Gastrocnemius medialis (tissue), 4 donors: ENCODE measurements around the gene CCDC27.

Experiments used
- CTCF ChIP-seq, 5 experiments: fragments of 450-650 bp in 3 of 5; fragments of 200-600 bp in 2 of 5; sonication (generic) in 2 of 5; IDR thresholded peaks in 4 of 5; conservative IDR thresholded peaks in 1 of 5; 1 replicate in 4 of 5; 2 replicates in 1 of 5; pipeline ENCODE4 v1.5.1; 2016 to 2019; ENCODE audit warnings: antibody characterized with exemption in 5 of 5, mild to moderate bottlenecking in 3 of 5, moderate library complexity in 3 of 5
- POLR2A ChIP-seq, 2 donors: fragments of 450-650 bp; IDR thresholded peaks; one replicate each; pipeline ENCODE4 v1.6.1; 2017; ENCODE audit warnings: antibody characterized with exemption in 2 of 2, mild to moderate bottlenecking in 2 of 2, moderate library complexity in 2 of 2

GRCh38 chr1:3795453-3796214 lies 43.4 kb downstream of the CCDC27 start:
- no peak for TF ChIP-seq POLR2A (IDR thresholded peaks at IDR 0.05)
- TF ChIP-seq CTCF (IDR thresholded peaks at IDR 0.05 in 4 of 5, conservative IDR thresholded peaks at IDR 0.05 in 1 of 5), result no peak
